ENCODE measurements around the gene ZBTB8B. TPM values are rescaled to one million over a fixed set of nuclear protein-coding genes. Genes with fewer than 3 reads are reported as not detected.

ZBTB8B gene
- total and polyA plus RNA-seq, 2 donors (not counting 3 experiments of a cell fraction or from before 2014, with no cell fraction given), result 0.01 to 0.02 TPM

- Histone ChIP-seq H3K4me2 (ENCODE audit: insufficient read depth, low read length) (no peak overlapping the region), H3K9me3 (replicated peaks; ENCODE audit: control insufficient read depth, insufficient read depth, low read length) (no peaks in the 10 kb centered on the region), H4K20me1 (replicated peaks; ENCODE audit: control insufficient read depth, extremely low read depth, insufficient read depth, low read length) (no peaks in the 10 kb centered on the region), H3K4me1 (ENCODE audit: control insufficient read depth, extremely low read depth, insufficient read depth, low read length) (no peaks in the 10 kb centered on the region), H3K4me3 (replicated peaks in 1 of 3; ENCODE audit: insufficient read depth in 1 of 3, low read depth in 1 of 3, low read length in 3 of 3) (no peak overlapping the region), H3K27me3 (ENCODE audit: control insufficient read depth in 2 of 2, insufficient read depth in 2 of 2, low read length in 2 of 2) (peaks cover 0 to 1% of the 10 kb centered on the region in 2 experiments), H3K9me1 (replicated peaks; ENCODE audit: control insufficient read depth, extremely low read depth, insufficient read depth, low read length) (no peaks in the 10 kb centered on the region), H3K36me3 (ENCODE audit: control insufficient read depth in 2 of 2, extremely low read depth in 1 of 2, insufficient read depth in 2 of 2, low read length in 2 of 2) (no peaks in the 10 kb centered on the region), H2AFZ (ENCODE audit: low read depth, low read length) (no peak overlapping the region), H3K27ac (ENCODE audit: insufficient read depth, low read depth, low read length) (no peak overlapping the region), H3K79me2 (ENCODE audit: control insufficient read depth, insufficient read depth, low read length) (no peaks in the 10 kb centered on the region), H3K9ac (replicated peaks; ENCODE audit: extremely low read depth, insufficient read depth, low read length) (no peak overlapping the region)
- peak; percentile 39 for TF ChIP-seq GATA2 (IDR thresholded peaks at IDR 0.05; ENCODE audit: insufficient read depth, insufficient read length, low read depth, low read length)
- no peak for TF ChIP-seq MYC (IDR thresholded peaks at IDR 0.05; ENCODE audit: low read depth, low read length)
- dilution Hi-C loops (cut with MboI; ENCODE audit: extremely low pct_ligation_motif_present, low sequenced_read_pairs), result no loop called here
- FAIRE-seq, result peak; percentile 43
- POLR2A ChIA-PET, result no interaction called here
- CTCF ChIA-PET, result no interaction called here
- DNase-seq (ENCODE audit: low read depth, low spot score), result no peak
- intact Hi-C loops (cut with micrococcal nuclease), result no loop called here
- BruUV-seq (replicated peaks), result no TSS peak
Observed at GRCh38 chr1:32485554-32486255, 20.8 kb downstream of the ZBTB8B start.

GRCh38 chr1:32486463-32487113, 21.7 kb downstream of the ZBTB8B start:
- TF ChIP-seq CTCF (IDR thresholded peaks at IDR 0.05; ENCODE audit: extremely low read depth in 1 of 2, insufficient read depth in 1 of 2, low read depth in 1 of 2, low read length in 2 of 2) (no peak), GATA2 (IDR thresholded peaks at IDR 0.05; ENCODE audit: insufficient read depth, insufficient read length, low read depth, low read length) (no peak), POLR2AphosphoS5 (IDR thresholded peaks at IDR 0.05; ENCODE audit: insufficient read depth, low read depth, low read length) (no peak), MYC (IDR thresholded peaks at IDR 0.05; ENCODE audit: low read depth, low read length) (no peak)
- no peaks in the 10 kb centered on the region for H3K27me3 ChIP-seq (ENCODE audit: control insufficient read depth in 2 of 2, insufficient read depth in 2 of 2, low read length in 2 of 2)
- FAIRE-seq (no peak), DNase-seq (ENCODE audit: low read depth, low spot score) (no peak)
- ChIA-PET CTCF (no interaction called here), POLR2A (no interaction called here)
- no peak overlapping the region for H3K4me3 ChIP-seq (replicated peaks in 1 of 3; ENCODE audit: insufficient read depth in 1 of 3, low read depth in 1 of 3, low read length in 3 of 3)
- H2AFZ ChIP-seq (ENCODE audit: low read depth, low read length), result no peak overlapping the region
- intact Hi-C loops (cut with micrococcal nuclease) (no loop called here), dilution Hi-C loops (cut with MboI; ENCODE audit: extremely low pct_ligation_motif_present, low sequenced_read_pairs) (no loop called here)
- H3K9me1 ChIP-seq (replicated peaks; ENCODE audit: control insufficient read depth, extremely low read depth, insufficient read depth, low read length), result no peaks in the 10 kb centered on the region
- no peak overlapping the region for H3K27ac ChIP-seq (ENCODE audit: insufficient read depth, low read depth, low read length)
- H3K36me3 ChIP-seq (ENCODE audit: control insufficient read depth in 2 of 2, extremely low read depth in 1 of 2, insufficient read depth in 2 of 2, low read length in 2 of 2), result no peaks in the 10 kb centered on the region
- no peak overlapping the region for H3K9ac ChIP-seq (replicated peaks; ENCODE audit: extremely low read depth, insufficient read depth, low read length)
- no peak overlapping the region for H3K4me2 ChIP-seq (ENCODE audit: insufficient read depth, low read length)
- no peaks in the 10 kb centered on the region for H3K79me2 ChIP-seq (ENCODE audit: control insufficient read depth, insufficient read depth, low read length)
- no peaks in the 10 kb centered on the region for H4K20me1 ChIP-seq (replicated peaks; ENCODE audit: control insufficient read depth, extremely low read depth, insufficient read depth, low read length)
- H3K9me3 ChIP-seq (replicated peaks; ENCODE audit: control insufficient read depth, insufficient read depth, low read length), result no peaks in the 10 kb centered on the region
- H3K4me1 ChIP-seq (ENCODE audit: control insufficient read depth, extremely low read depth, insufficient read depth, low read length), result no peaks in the 10 kb centered on the region
- no TSS peak for BruUV-seq (replicated peaks)
